HG02973 (cell line): ENCODE measurements around the gene FTH1.
"Not testable (repeated sequence)": the region's sequence is repeated elsewhere in the genome, so short reads cannot be mapped to it uniquely, and the experiment has no call there.

Experiments
- ATAC-seq: cut with Tn5 transposase; IDR thresholded peaks from one replicate; pipeline ENCODE4 v1.9.1; 2021; ENCODE audit warnings: moderate library complexity; ENCODE audit not compliant: unreplicated experiment

Gene FTH1

GRCh38 chr11:61964058-61964665 is 3.3 kb downstream of the FTH1 start:
- ATAC-seq, result no peak

DNA sequence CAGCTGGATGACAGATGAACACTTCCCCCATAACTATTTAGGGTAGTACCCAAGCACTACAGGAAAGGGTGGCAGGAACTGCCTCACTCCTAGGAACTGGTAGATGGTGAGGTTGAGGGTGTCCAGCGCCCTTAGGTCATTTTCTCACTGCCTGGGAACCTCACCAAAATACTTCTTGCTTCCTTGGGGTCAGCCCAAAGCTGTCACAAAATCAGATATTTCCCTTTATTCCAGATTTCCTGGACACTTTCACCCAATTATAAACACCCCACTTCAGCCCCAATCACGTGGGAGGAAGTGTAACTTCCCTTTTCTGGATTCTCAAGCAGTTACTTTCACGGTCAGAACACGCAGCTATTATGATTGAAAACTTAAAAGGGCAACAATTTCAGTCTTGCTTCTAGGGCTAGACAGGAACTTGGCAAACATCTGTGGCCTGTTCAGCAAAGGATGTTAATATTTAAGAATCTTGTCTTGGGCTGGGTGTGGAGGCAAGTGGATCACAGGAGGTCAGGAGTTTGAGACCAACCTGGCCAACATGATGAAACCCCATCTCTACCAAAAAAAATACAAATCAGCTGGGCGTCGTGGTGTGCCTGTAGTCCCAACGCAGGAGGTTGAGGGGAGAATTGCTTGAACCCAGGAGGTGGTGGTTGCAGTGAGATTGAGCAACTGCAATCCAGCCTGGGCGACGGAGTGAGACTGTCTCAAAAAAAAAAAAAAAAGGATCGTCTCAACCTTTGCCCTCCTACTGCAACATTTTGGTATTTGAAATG is 4.0 kb downstream of the FTH1 start:
- ATAC-seq, result no peak

DNA sequence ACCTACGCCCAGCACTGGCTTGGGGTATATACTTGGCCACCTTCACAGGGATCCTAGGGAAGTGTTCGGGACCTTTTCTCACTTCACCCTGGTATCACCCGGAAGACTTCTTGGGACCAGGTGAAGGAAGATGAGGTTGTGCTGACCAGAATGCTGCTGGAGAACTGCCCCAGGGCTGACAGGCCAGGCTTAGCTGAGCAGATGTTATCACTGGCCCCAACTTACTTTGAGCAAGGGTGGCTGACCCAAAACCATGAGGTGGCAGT is 4.5 kb downstream of the FTH1 start:
- ATAC-seq, result no peak

DNA sequence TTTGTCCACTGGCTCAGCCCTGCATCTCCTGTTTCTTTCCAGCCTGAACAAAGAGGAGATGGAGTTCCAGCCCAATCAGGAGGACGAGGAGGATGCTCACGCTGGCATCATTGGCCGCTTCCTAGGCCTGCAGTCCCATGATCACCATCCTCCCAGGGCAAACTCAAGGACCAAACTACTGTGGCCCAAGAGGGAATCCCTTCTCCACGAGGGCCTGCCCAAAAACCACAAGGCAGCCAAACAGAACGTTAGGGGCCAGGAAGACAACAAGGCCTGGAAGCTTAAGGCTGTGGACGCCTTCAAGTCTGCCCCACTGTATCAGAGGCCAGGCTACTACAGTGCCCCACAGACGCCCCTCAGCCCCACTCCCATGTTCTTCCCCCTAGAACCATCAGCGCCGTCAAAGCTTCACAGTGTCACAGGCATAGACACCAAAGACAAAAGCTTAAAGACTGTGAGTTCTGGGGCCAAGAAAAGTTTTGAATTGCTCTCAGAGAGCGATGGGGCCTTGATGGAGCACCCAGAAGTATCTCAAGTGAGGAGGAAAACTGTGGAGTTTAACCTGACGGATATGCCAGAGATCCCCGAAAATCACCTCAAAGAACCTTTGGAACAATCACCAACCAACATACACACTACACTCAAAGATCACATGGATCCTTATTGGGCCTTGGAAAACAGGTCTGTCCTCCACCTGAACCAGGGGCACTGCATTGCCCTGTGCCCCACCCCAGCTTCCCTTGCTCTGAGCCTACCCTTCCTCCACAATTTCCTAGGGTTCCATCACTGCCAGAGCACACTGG is 5.0 kb downstream of the FTH1 start:
- ATAC-seq, result no peak

GRCh38 chr11:61961570-61962212 is 5.7 kb downstream of the FTH1 start:
- no peak for ATAC-seq

DNA sequence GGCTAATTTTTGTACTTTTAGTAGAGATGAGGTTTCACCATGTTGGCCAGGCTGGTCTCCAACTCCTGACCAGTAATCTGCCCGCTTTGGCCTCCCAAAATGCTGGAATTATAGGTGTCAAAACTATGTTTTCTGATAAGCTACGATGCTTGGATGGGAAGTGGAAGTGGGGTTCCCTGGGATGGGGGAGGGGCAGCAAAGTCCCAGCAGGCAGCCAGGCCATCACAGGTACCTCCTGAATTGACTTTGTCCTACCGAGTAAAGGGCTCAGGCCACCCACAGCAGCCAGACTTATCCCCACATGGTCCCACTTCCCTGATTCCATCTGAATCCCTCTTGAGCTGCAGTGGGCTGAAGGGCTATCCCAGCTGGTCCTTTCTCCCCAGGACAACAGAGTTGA is 6.9 kb downstream of the FTH1 start:
- no peak for ATAC-seq

- ATAC-seq, result no peak
Measured at GRCh38 chr11:61959678-61960077, 7.8 kb downstream of the FTH1 start.

- no peak for ATAC-seq
Measured at GRCh38 chr11:61959114-61959513, 8.3 kb downstream of the FTH1 start.

GRCh38 chr11:61958590-61958989 is 8.8 kb downstream of the FTH1 start:
- ATAC-seq, result no peak

DNA sequence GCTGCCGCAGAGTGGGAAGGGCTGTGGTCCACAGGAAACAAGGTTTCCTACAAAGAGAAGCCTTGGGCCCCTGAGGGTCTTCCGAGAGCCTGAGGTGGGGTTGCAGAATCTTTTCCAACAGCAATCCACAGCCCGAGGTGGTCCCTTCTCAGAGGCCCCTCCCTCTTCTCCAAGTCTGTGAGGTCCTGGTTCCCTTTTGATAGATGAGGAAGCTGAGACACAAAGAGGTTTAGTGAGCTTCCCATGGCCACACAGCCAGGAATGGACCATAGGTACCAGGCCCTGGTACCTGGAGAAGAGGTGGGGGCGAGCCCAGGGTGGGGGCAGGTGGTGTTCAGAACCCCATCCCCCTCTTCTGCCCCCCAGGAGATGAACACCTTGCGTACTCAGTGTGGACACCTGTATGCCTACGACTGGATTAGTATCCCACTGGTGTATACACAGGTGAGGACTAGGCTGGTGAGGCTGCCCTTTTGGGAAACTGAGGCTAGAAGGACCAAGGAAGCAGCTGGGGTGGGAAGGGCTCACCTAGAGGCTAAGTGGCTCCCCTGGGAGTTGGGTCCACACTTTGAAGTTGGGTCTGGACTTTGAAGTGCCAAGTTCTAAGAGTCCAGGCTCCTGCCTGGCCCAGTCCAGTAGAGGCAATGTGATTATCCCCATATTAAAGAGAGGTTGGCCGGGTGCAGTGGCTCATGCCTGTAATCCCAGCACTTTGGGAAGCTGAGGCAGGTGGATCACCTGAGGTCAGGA is 10.2 kb downstream of the FTH1 start:
- ATAC-seq, result no peak

DNA sequence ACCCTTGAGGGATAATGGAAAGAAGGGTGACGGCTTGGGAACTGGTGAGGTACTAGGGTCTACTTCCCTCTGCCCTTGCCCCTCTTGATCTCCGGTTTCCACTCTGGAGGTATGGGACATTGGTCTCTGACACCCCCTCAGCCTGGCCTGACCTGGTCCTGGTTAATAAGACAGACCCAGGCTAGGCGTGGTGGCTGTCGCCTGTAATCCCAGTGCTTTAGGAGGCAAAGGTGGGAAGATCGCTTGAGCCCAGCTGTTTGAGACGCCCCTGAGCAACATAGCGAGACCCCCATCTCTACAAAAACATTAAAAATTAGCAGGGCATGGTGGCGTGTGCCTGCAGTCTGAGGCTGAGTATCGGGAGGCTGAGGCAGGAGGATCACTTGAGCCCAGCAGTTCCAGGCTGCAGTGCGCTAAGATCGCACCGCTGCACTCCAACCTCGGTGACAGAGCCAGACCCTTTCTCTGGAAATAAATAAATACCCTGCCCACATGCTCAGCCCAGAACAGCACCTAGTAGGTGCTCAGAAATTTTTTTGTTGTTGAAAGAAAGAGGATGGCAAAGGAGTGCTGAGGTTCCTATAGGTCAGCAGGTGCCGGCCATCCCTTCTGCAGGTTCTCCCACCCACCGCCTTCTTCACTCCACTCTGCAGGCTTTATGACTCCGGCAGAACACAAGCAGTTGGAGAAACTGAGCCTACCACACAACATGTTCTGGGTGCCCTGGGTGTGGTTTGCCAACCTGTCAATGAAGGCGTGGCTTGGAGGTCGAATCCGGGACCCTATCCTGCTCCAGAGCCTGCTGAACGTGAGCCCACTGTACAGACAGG is 11.0 kb downstream of the FTH1 start:
- no peak for ATAC-seq

- no peak for ATAC-seq
Measured at GRCh38 chr11:61955422-61956135, 11.9 kb downstream of the FTH1 start.

GRCh38 chr11:61954851-61955421 is 12.5 kb downstream of the FTH1 start:
- ATAC-seq, result no peak

- no peak for ATAC-seq
Measured at GRCh38 chr11:61954106-61954850, 13.2 kb downstream of the FTH1 start.

GRCh38 chr11:61953632-61954031 is 13.8 kb downstream of the FTH1 start:
- ATAC-seq, result not testable (repeated sequence)

GRCh38 chr11:61952882-61953281 is 14.6 kb downstream of the FTH1 start:
- no peak for ATAC-seq

DNA sequence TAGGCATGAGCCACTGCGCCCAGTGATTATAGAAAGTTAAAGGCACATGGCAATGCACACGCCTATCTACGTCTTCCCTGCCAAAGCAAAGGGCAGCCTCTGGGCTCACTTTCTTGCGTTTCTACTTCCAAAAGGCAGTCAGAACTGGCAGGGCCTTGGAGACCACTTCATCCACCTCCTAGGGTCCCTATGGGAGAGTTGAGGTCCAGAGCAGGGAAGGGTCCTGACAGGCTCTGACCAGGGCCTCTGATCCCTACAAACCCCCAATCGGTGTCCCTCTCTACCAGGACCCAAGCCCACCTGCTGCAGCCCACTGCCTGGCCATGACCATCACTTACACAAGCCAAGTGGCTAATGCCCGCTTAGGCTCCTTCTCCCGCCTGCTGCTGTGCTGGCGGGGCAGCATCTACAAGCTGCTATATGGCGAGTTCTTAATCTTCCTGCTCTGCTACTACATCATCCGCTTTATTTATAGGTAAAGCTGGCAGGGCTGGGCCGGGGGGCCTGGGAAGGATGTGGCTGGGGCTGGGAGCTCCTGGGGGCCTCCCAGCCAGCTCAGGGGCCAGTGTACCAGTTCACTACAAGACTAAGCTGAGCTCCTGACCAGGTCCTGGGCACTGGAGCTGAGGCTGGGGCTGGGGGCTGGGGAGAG is 15.8 kb downstream of the FTH1 start:
- ATAC-seq, result no peak

DNA sequence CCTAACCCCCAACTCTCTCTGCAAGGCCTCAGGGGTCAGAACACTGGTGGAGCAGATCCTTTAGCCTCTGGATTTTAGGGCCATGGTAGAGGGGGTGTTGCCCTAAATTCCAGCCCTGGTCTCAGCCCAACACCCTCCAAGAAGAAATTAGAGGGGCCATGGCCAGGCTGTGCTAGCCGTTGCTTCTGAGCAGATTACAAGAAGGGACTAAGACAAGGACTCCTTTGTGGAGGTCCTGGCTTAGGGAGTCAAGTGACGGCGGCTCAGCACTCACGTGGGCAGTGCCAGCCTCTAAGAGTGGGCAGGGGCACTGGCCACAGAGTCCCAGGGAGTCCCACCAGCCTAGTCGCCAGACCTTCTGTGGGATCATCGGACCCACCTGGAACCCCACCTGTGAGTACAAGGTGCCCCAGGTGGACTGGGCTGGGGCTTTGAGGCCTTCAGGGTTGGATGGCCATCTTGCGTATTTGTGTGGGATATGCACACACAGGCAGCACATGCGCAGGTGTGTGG is 17.3 kb downstream of the FTH1 start, which contains the start of gene BEST1:
BEST1 (plus strand) TSS at position 317 of the 513 bp plus-strand sequence. CDS start 1,456 bp downstream, outside the sequence.
- ATAC-seq, result no peak
